SK-N-MC (cell line): ENCODE data around the gene EEFSEC.

Experiments
- EZH2 ChIP-seq: fragments of 200-600 bp; sonication (generic); IDR thresholded peaks from one replicate; pipeline ENCODE4 v1.6.1; 2017; ENCODE audit warnings: antibody characterized with exemption
- POLR2AphosphoS5 ChIP-seq: IDR thresholded peaks from 2 replicates; pipeline ENCODE4 v1.6.1; 2012; ENCODE audit warnings: mild to moderate bottlenecking, low read depth, low read length, borderline replicate concordance

DNA sequence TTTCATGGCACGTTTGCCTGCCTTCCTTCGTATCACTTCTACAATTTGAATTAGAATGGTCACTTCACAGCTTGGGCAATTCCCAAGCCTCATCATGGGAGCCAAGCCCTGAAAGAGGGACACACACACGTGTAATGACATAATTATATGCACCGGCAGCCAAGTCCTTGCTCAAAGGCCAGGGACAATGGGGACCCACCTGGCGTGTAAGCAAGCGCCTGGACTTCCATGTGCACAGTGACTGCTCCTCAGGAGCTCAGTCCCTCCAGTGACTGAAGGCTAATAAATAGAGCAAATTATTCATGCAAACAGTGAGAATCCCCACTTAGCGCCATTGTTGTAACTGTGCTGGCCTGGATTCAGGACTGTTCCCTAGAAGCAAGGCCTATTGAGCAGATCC lies 198.3 kb downstream of the EEFSEC start:
- TF ChIP-seq EZH2 (no peak), POLR2AphosphoS5 (no peak)
